HCEC 1CT (cell line): Measurements from ENCODE around the gene CWC27.
"Not testable (repeated sequence)": the region's sequence is repeated elsewhere in the genome, so short reads cannot be mapped to it uniquely, and the experiment has no call there.

Experiments
- DNase-seq: peaks from one replicate; pipeline ENCODE4 v3.0.0-alpha.2; 2017

Gene CWC27

GRCh38 chr5:64790210-64790609 lies 21.5 kb downstream of the CWC27 start:
- DNase-seq = peak; percentile 57

- DNase-seq = no peak
These were observed 23.7 kb downstream of the CWC27 start for GRCh38 chr5:64792469-64792868.

- no peak for DNase-seq
These were observed 25.5 kb downstream of the CWC27 start for GRCh38 chr5:64794053-64794770.

GRCh38 chr5:64796301-64796700 lies 27.6 kb downstream of the CWC27 start:
- no peak for DNase-seq

- DNase-seq = peak; percentile 63
These were observed 32.2 kb downstream of the CWC27 start for GRCh38 chr5:64800926-64801325.

GRCh38 chr5:64806537-64806936 lies 37.8 kb downstream of the CWC27 start:
- no peak for DNase-seq

GRCh38 chr5:64807520-64807919 lies 38.8 kb downstream of the CWC27 start:
- DNase-seq = no peak

- DNase-seq = peak; percentile 77
These were observed 42.4 kb downstream of the CWC27 start for GRCh38 chr5:64811050-64811640.

GRCh38 chr5:64814073-64814472 lies 45.3 kb downstream of the CWC27 start:
- no peak for DNase-seq

- DNase-seq = no peak
These were observed 49.5 kb downstream of the CWC27 start for GRCh38 chr5:64818245-64818644.

GRCh38 chr5:64819345-64819744 lies 50.6 kb downstream of the CWC27 start:
- not testable (repeated sequence) for DNase-seq

- no peak for DNase-seq
These were observed 53.6 kb downstream of the CWC27 start for GRCh38 chr5:64822320-64822719.

- DNase-seq = no peak
These were observed 57.8 kb downstream of the CWC27 start for GRCh38 chr5:64826541-64826940.

- DNase-seq = no peak
These were observed 59.0 kb downstream of the CWC27 start for GRCh38 chr5:64827703-64828102.

GRCh38 chr5:64830650-64831049 lies 61.9 kb downstream of the CWC27 start:
- DNase-seq = not testable (repeated sequence)

- peak; percentile 13 for DNase-seq
These were observed 63.3 kb downstream of the CWC27 start for GRCh38 chr5:64831996-64832395.

GRCh38 chr5:64834037-64834436 lies 65.3 kb downstream of the CWC27 start:
- no peak for DNase-seq

- no peak for DNase-seq
These were observed 65.9 kb downstream of the CWC27 start for GRCh38 chr5:64834611-64835010.

- no peak for DNase-seq
These were observed 66.5 kb downstream of the CWC27 start for GRCh38 chr5:64835266-64835665.

- DNase-seq = no peak
These were observed 67.5 kb downstream of the CWC27 start for GRCh38 chr5:64836190-64836755.

GRCh38 chr5:64836786-64837185 lies 68.1 kb downstream of the CWC27 start:
- DNase-seq = no peak

- DNase-seq = peak; percentile 51
These were observed 69.6 kb downstream of the CWC27 start for GRCh38 chr5:64838376-64838775.

- peak; percentile 17 for DNase-seq
These were observed 70.1 kb downstream of the CWC27 start for GRCh38 chr5:64838803-64839202.

GRCh38 chr5:64839936-64840335 lies 71.2 kb downstream of the CWC27 start:
- DNase-seq = no peak
